ENCODE data around the gene PPP1R3G.

- TF ChIP-seq CTCF (IDR thresholded peaks at IDR 0.05): no peak
- no peak for TF ChIP-seq POLR2A (IDR thresholded peaks at IDR 0.05)
These were observed 38.4 kb downstream of the PPP1R3G start for GRCh38 chr6:5123296-5124143.

Data from lower leg skin (tissue), 3 donors.